ENCODE results near the gene SLC35G6. TPM values are rescaled to one million over a fixed set of nuclear protein-coding genes. Genes with fewer than 3 reads are reported as not detected.

SLC35G6 gene
- polyA plus RNA-seq, 1 donor (not counting 4 experiments of a cell fraction or from before 2014, with no cell fraction given) = not detected

DNA sequence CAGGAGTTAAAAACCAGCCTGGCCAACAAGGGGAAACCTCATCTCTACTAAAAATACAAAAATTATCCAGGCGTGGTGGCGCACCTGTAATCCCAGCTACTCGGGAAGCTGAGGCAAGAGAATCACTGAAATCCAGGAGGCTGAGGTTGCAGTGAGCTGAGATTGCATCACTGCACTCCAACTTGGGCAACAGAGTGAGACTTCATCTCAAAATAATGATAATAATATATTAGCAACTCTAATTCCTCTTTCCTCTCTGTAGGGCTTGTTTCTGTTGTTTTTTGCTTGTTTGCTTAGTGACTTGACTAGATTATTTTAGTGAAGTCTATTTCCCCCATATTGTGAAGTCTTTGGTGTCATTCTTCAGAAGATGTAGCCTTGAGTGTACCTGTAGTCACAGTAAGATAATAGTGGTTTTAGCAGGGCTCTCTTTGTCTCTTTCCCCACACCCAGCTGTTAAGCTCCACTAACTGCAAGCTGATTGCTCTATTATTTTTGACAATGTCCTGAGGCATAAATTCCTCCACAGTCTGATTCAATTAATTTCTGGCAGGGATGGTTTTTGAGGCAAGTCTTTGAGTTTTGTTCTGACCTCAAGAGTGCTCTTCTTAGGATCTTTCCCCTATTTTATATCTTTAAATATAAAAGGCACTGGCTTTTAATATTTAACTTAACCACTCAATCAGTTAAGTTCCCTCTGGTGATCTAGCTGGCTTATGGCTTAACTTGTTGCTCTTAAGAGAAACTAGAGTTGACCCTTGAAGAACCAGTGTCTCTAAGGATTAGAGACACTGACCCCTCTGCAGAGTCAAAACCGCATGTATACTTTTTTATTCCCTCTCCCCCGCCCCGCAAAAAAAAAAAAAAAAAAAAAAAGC is 49.0 kb downstream of the SLC35G6 start:
- H2AFZ ChIP-seq (ENCODE audit: control insufficient read depth, low read length) = no peak overlapping the region
- no peak for FAIRE-seq
- DNase-seq (ENCODE audit: low read depth, low spot score) = no peak
- no peaks in the 10 kb centered on the region for H3K4me1 ChIP-seq (ENCODE audit: control insufficient read depth, extremely low read depth, insufficient read depth, low read length)
- no peaks in the 10 kb centered on the region for H4K20me1 ChIP-seq (ENCODE audit: control insufficient read depth, extremely low read depth, insufficient read depth, low read length)
- H3K4me3 ChIP-seq (ENCODE audit: control insufficient read depth in 2 of 3, extremely low read depth in 1 of 3, insufficient read depth in 2 of 3, low read depth in 1 of 3, low read length in 3 of 3) = no peak overlapping the region
- H3K4me2 ChIP-seq (ENCODE audit: control insufficient read depth, extremely low read depth, insufficient read depth, low read depth, low read length) = no peak overlapping the region
- dilution Hi-C loops (cut with MboI; ENCODE audit: extremely low pct_ligation_motif_present, low sequenced_read_pairs) = no loop called here
- no peaks in the 10 kb centered on the region for H3K9me1 ChIP-seq (ENCODE audit: control insufficient read depth, extremely low read depth, insufficient read depth, low read length)
- H3K27me3 ChIP-seq (ENCODE audit: control insufficient read depth, extremely low read depth, insufficient read depth, low read length) = no peaks in the 10 kb centered on the region
- H3K9me3 ChIP-seq (ENCODE audit: control insufficient read depth, low read depth, low read length) = peaks cover 3% of the 10 kb centered on the region
- H3K27ac ChIP-seq (ENCODE audit: control insufficient read depth, insufficient read depth, low read length) = no peak overlapping the region
- H3K36me3 ChIP-seq (ENCODE audit: control insufficient read depth in 2 of 2, extremely low read depth in 1 of 2, insufficient read depth in 2 of 2, low read length in 2 of 2) = no peaks in the 10 kb centered on the region
- H3K9ac ChIP-seq (ENCODE audit: control insufficient read depth, extremely low read depth, insufficient read depth, low read length) = no peak overlapping the region
- TF ChIP-seq CTCF (optimal IDR thresholded peaks at IDR 0.05 in 1 of 3, IDR thresholded peaks at IDR 0.05 in 1 of 3, conservative IDR thresholded peaks at IDR 0.05 in 1 of 3; ENCODE audit: extremely low read depth in 1 of 3, insufficient read depth in 2 of 3, low read length in 3 of 3) = no peak
- no peak for TF ChIP-seq EZH2 (IDR thresholded peaks at IDR 0.05; ENCODE audit: low read length)
- no peaks in the 10 kb centered on the region for H3K79me2 ChIP-seq (ENCODE audit: control insufficient read depth, insufficient read depth, low read length)

Other genes starting within 250 kb of the SLC35G6 start
- gene DVL2, start 246.9 kb upstream of the SLC35G6 start, polyA plus RNA-seq = 3.7 to 6.3 TPM (median 4.7 TPM) in 3 replicates
- 52.8 to 61.6 TPM (median 55.3 TPM) in 3 replicates for gene PHF23, start 242.0 kb upstream of the SLC35G6 start, polyA plus RNA-seq
- 271 to 416 TPM (median 391 TPM) in 3 replicates for gene GABARAP, start 239.0 kb upstream of the SLC35G6 start, polyA plus RNA-seq
- 60.8 to 143 TPM (median 66.2 TPM) in 3 replicates for gene CTDNEP1, start 229.7 kb upstream of the SLC35G6 start, polyA plus RNA-seq
- 19.4 to 24.9 TPM (median 21.4 TPM) in 3 replicates for gene ELP5, start 229.2 kb upstream of the SLC35G6 start, polyA plus RNA-seq
- 6.3 to 9.0 TPM (median 6.8 TPM) in 3 replicates for gene CLDN7, start 219.0 kb upstream of the SLC35G6 start, polyA plus RNA-seq
- gene SLC2A4, start 199.7 kb upstream of the SLC35G6 start, polyA plus RNA-seq = 0.05 TPM in 1 of 3 replicates, not detected in the others
- gene YBX2, start 186.8 kb upstream of the SLC35G6 start, polyA plus RNA-seq = 0.01 to 0.05 TPM (median 0.05 TPM) in 3 replicates
- 769 to 1,493 TPM (median 948 TPM) in 3 replicates for gene EIF5A, start 173.8 kb upstream of the SLC35G6 start, polyA plus RNA-seq
- 20.7 to 54.1 TPM (median 24.7 TPM) in 3 replicates for gene GPS2, start 166.1 kb upstream of the SLC35G6 start, polyA plus RNA-seq
- gene NEURL4, start 152.1 kb upstream of the SLC35G6 start, polyA plus RNA-seq = 11.3 to 18.9 TPM (median 13.5 TPM) in 3 replicates
- 0.33 to 3.1 TPM (median 1.7 TPM) in 3 replicates for gene ACAP1, start 144.9 kb upstream of the SLC35G6 start, polyA plus RNA-seq
- 17.5 to 33.7 TPM (median 18.5 TPM) in 3 replicates for gene KCTD11, start 129.3 kb upstream of the SLC35G6 start, polyA plus RNA-seq
- gene TMEM95, start 126.3 kb upstream of the SLC35G6 start, polyA plus RNA-seq = not detected in 3 replicates
- 10.6 to 15.8 TPM (median 12.1 TPM) in 3 replicates for gene TNK1, start 100.4 kb upstream of the SLC35G6 start, polyA plus RNA-seq
- gene PLSCR3, start 86.9 kb upstream of the SLC35G6 start, polyA plus RNA-seq = 30.5 to 82.8 TPM (median 36.9 TPM) in 3 replicates
- gene TMEM256, start 77.3 kb upstream of the SLC35G6 start, polyA plus RNA-seq = 68.1 to 131 TPM (median 90.1 TPM) in 3 replicates
- 2.5 to 4.9 TPM (median 4.8 TPM) in 3 replicates for gene NLGN2, start 73.6 kb upstream of the SLC35G6 start, polyA plus RNA-seq
- not detected in 3 replicates for gene SPEM1, start 61.1 kb upstream of the SLC35G6 start, polyA plus RNA-seq
- gene SPEM2, start 55.8 kb upstream of the SLC35G6 start, polyA plus RNA-seq = not detected in 3 replicates
- gene SPEM3, start 52.6 kb upstream of the SLC35G6 start, polyA plus RNA-seq = not detected in 3 replicates
- 6.8 to 10.0 TPM (median 9.1 TPM) in 3 replicates for gene TMEM102, start 46.0 kb upstream of the SLC35G6 start, polyA plus RNA-seq
- 27.4 to 46.9 TPM (median 30.4 TPM) in 3 replicates for gene FGF11, start 41.9 kb upstream of the SLC35G6 start, polyA plus RNA-seq
- 13.1 to 51.3 TPM (median 22.0 TPM) in 3 replicates for gene CHRNB1, start 36.4 kb upstream of the SLC35G6 start, polyA plus RNA-seq
- 20.9 to 23.9 TPM (median 21.8 TPM) in 3 replicates for gene ZBTB4, start 1.8 kb upstream of the SLC35G6 start, polyA plus RNA-seq
- 8.3 to 24.3 TPM (median 17.5 TPM) in 3 replicates for gene POLR2A, start 2.9 kb downstream of the SLC35G6 start, polyA plus RNA-seq
- gene TNFSF12, start 67.6 kb downstream of the SLC35G6 start, polyA plus RNA-seq = 0.39 to 1.5 TPM (median 1.0 TPM) in 3 replicates
- gene TNFSF13, start 77.3 kb downstream of the SLC35G6 start, polyA plus RNA-seq = 2.4 to 5.7 TPM (median 3.9 TPM) in 3 replicates
- 98.9 to 110 TPM (median 99.1 TPM) in 3 replicates for gene SENP3, start 80.5 kb downstream of the SLC35G6 start, polyA plus RNA-seq
- 12.2 to 26.6 TPM (median 14.0 TPM) in 3 replicates for gene CD68, start 98.2 kb downstream of the SLC35G6 start, polyA plus RNA-seq
- gene MPDU1, start 102.4 kb downstream of the SLC35G6 start, polyA plus RNA-seq = 57.8 to 71.5 TPM (median 63.0 TPM) in 3 replicates
- 85.7 to 111 TPM (median 86.2 TPM) in 3 replicates for gene SOX15, start 108.6 kb downstream of the SLC35G6 start, polyA plus RNA-seq
- 30.6 to 44.3 TPM (median 32.2 TPM) in 3 replicates for gene FXR2, start 133.5 kb downstream of the SLC35G6 start, polyA plus RNA-seq
- gene SAT2, start 146.4 kb downstream of the SLC35G6 start, polyA plus RNA-seq = 23.5 to 26.9 TPM (median 25.8 TPM) in 3 replicates
- gene SHBG, start 148.7 kb downstream of the SLC35G6 start, polyA plus RNA-seq = 0.14 to 0.44 TPM (median 0.23 TPM) in 3 replicates
- not detected in 3 replicates for gene ATP1B2, start 169.5 kb downstream of the SLC35G6 start, polyA plus RNA-seq
- 14.3 to 60.6 TPM (median 22.0 TPM) in 3 replicates for gene TP53, start 206.0 kb downstream of the SLC35G6 start, polyA plus RNA-seq
- gene WRAP53, start 207.0 kb downstream of the SLC35G6 start, polyA plus RNA-seq = 7.7 to 10.6 TPM (median 8.2 TPM) in 3 replicates
- gene EFNB3, start 223.8 kb downstream of the SLC35G6 start, polyA plus RNA-seq = 3.1 to 4.1 TPM (median 3.1 TPM) in 3 replicates
- gene DNAH2, start 236.3 kb downstream of the SLC35G6 start, polyA plus RNA-seq = 0.13 to 0.36 TPM (median 0.13 TPM) in 3 replicates